ENCODE results near the gene CEP295NL. TPM values are rescaled to one million over a fixed set of nuclear protein-coding genes. Genes with fewer than 3 reads are reported as not detected.
"Not testable (repeated sequence)": the region's sequence is repeated elsewhere in the genome, so short reads cannot be mapped to it uniquely, and the experiment has no call there.

Gene CEP295NL
- total RNA-seq, 1 donor from 2014 or later = not detected

- H3K27me3 Mint-ChIP-seq (ENCODE audit: insufficient read depth) = peaks cover 18% of the 10 kb centered on the region
- DNase-seq (ENCODE audit: low spot score) = no peak
- H3K4me1 Mint-ChIP-seq (ENCODE audit: low read depth) = peaks cover 35% of the 10 kb centered on the region
- H3K27ac Mint-ChIP-seq = no peak overlapping the region
- intact Hi-C loops (cut with micrococcal nuclease) = loop anchor here (5.0 kb wide), 1 partner anchor 35 kb away; no protein-coding TSS in a partner anchor
- no peaks in the 10 kb centered on the region for H3K36me3 Mint-ChIP-seq (ENCODE audit: low read depth)
- no peaks in the 10 kb centered on the region for H3K9me3 Mint-ChIP-seq
- no peak overlapping the region for H3K4me3 Mint-ChIP-seq
These were observed 16.0 kb downstream of the CEP295NL start for GRCh38 chr17:78886954-78887353.

- H3K27ac Mint-ChIP-seq = no peak overlapping the region
- H3K9me3 Mint-ChIP-seq = no peaks in the 10 kb centered on the region
- no peak for DNase-seq (ENCODE audit: low spot score)
- H3K4me1 Mint-ChIP-seq (ENCODE audit: low read depth) = peaks cover 26% of the 10 kb centered on the region
- H3K36me3 Mint-ChIP-seq (ENCODE audit: low read depth) = no peaks in the 10 kb centered on the region
- intact Hi-C loops (cut with micrococcal nuclease) = loop anchor here (5.0 kb wide), 1 partner anchor 36 kb away; no protein-coding TSS in a partner anchor
- H3K4me3 Mint-ChIP-seq = no peak overlapping the region
- H3K27me3 Mint-ChIP-seq (ENCODE audit: insufficient read depth) = peaks cover 12% of the 10 kb centered on the region
These were observed 17.0 kb downstream of the CEP295NL start for GRCh38 chr17:78885956-78886355.

- no peak for DNase-seq (ENCODE audit: low spot score)
- H3K4me3 Mint-ChIP-seq = no peak overlapping the region
- H3K27me3 Mint-ChIP-seq (ENCODE audit: insufficient read depth) = peaks cover 12% of the 10 kb centered on the region
- H3K36me3 Mint-ChIP-seq (ENCODE audit: low read depth) = no peaks in the 10 kb centered on the region
- intact Hi-C loops (cut with micrococcal nuclease) = loop anchor here (5.0 kb wide), 1 partner anchor 37 kb away; no protein-coding TSS in a partner anchor
- peaks cover 23% of the 10 kb centered on the region for H3K4me1 Mint-ChIP-seq (ENCODE audit: low read depth)
- no peak overlapping the region for H3K27ac Mint-ChIP-seq
- no peaks in the 10 kb centered on the region for H3K9me3 Mint-ChIP-seq
These were observed 17.9 kb downstream of the CEP295NL start for GRCh38 chr17:78884876-78885667.

GRCh38 chr17:78884148-78884825, 18.7 kb downstream of the CEP295NL start:
- intact Hi-C loops (cut with micrococcal nuclease) = no loop called here
- no peak for DNase-seq (ENCODE audit: low spot score)
- H3K4me3 Mint-ChIP-seq = no peak overlapping the region
- H3K36me3 Mint-ChIP-seq (ENCODE audit: low read depth) = no peaks in the 10 kb centered on the region
- H3K27ac Mint-ChIP-seq = no peak overlapping the region
- H3K9me3 Mint-ChIP-seq = no peaks in the 10 kb centered on the region
- H3K27me3 Mint-ChIP-seq (ENCODE audit: insufficient read depth) = peaks cover 10% of the 10 kb centered on the region
- H3K4me1 Mint-ChIP-seq (ENCODE audit: low read depth) = peaks cover 24% of the 10 kb centered on the region

GRCh38 chr17:78883533-78884131, 19.4 kb downstream of the CEP295NL start:
- Mint-ChIP-seq H3K27me3 (ENCODE audit: insufficient read depth) (peaks cover 10% of the 10 kb centered on the region), H3K4me1 (ENCODE audit: low read depth) (peaks cover 22% of the 10 kb centered on the region), H3K36me3 (ENCODE audit: low read depth) (no peaks in the 10 kb centered on the region), H3K27ac (no peak overlapping the region), H3K9me3 (no peaks in the 10 kb centered on the region), H3K4me3 (no peak overlapping the region)
- no peak for DNase-seq (ENCODE audit: low spot score)
- intact Hi-C loops (cut with micrococcal nuclease) = no loop called here

GRCh38 chr17:78883089-78883532, 19.9 kb downstream of the CEP295NL start:
- no peak overlapping the region for H3K4me3 Mint-ChIP-seq
- H3K36me3 Mint-ChIP-seq (ENCODE audit: low read depth) = no peaks in the 10 kb centered on the region
- peaks cover 22% of the 10 kb centered on the region for H3K4me1 Mint-ChIP-seq (ENCODE audit: low read depth)
- peaks cover 11% of the 10 kb centered on the region for H3K27me3 Mint-ChIP-seq (ENCODE audit: insufficient read depth)
- peak overlapping the region; percentile 65 for H3K27ac Mint-ChIP-seq
- no peak for DNase-seq (ENCODE audit: low spot score)
- intact Hi-C loops (cut with micrococcal nuclease) = no loop called here
- no peaks in the 10 kb centered on the region for H3K9me3 Mint-ChIP-seq

- H3K27ac Mint-ChIP-seq = peak overlapping the region; percentile 65
- intact Hi-C loops (cut with micrococcal nuclease) = no loop called here
- H3K4me3 Mint-ChIP-seq = no peak overlapping the region
- peaks cover 22% of the 10 kb centered on the region for H3K4me1 Mint-ChIP-seq (ENCODE audit: low read depth)
- H3K36me3 Mint-ChIP-seq (ENCODE audit: low read depth) = no peaks in the 10 kb centered on the region
- H3K27me3 Mint-ChIP-seq (ENCODE audit: insufficient read depth) = peaks cover 13% of the 10 kb centered on the region
- H3K9me3 Mint-ChIP-seq = no peaks in the 10 kb centered on the region
- no peak for DNase-seq (ENCODE audit: low spot score)
These were observed 20.4 kb downstream of the CEP295NL start for GRCh38 chr17:78882540-78883088.

- DNase-seq (ENCODE audit: low spot score) = peak; percentile 6
- Mint-ChIP-seq H3K4me1 (ENCODE audit: low read depth) (peaks cover 28% of the 10 kb centered on the region), H3K27ac (peak overlapping the region; percentile 34), H3K9me3 (no peaks in the 10 kb centered on the region), H3K4me3 (peak overlapping the region; percentile 37), H3K36me3 (ENCODE audit: low read depth) (no peaks in the 10 kb centered on the region), H3K27me3 (ENCODE audit: insufficient read depth) (peaks cover 12% of the 10 kb centered on the region)
- intact Hi-C loops (cut with micrococcal nuclease) = no loop called here
These were observed 23.3 kb downstream of the CEP295NL start for GRCh38 chr17:78879635-78880186.

- Mint-ChIP-seq H3K9me3 (no peaks in the 10 kb centered on the region), H3K4me3 (peak overlapping the region; percentile 3), H3K4me1 (ENCODE audit: low read depth) (peaks cover 28% of the 10 kb centered on the region), H3K27me3 (ENCODE audit: insufficient read depth) (peaks cover 12% of the 10 kb centered on the region), H3K27ac (no peak overlapping the region), H3K36me3 (ENCODE audit: low read depth) (no peaks in the 10 kb centered on the region)
- intact Hi-C loops (cut with micrococcal nuclease) = no loop called here
- no peak for DNase-seq (ENCODE audit: low spot score)
These were observed 24.0 kb downstream of the CEP295NL start for GRCh38 chr17:78878871-78879527.

- H3K4me3 Mint-ChIP-seq = no peak overlapping the region
- no peaks in the 10 kb centered on the region for H3K9me3 Mint-ChIP-seq
- peaks cover 25% of the 10 kb centered on the region for H3K4me1 Mint-ChIP-seq (ENCODE audit: low read depth)
- no peaks in the 10 kb centered on the region for H3K36me3 Mint-ChIP-seq (ENCODE audit: low read depth)
- no peak overlapping the region for H3K27ac Mint-ChIP-seq
- intact Hi-C loops (cut with micrococcal nuclease) = no loop called here
- peaks cover 12% of the 10 kb centered on the region for H3K27me3 Mint-ChIP-seq (ENCODE audit: insufficient read depth)
- DNase-seq (ENCODE audit: low spot score) = no peak
These were observed 24.7 kb downstream of the CEP295NL start for GRCh38 chr17:78878261-78878660.

- intact Hi-C loops (cut with micrococcal nuclease); H3K9me3 Mint-ChIP-seq; H3K27ac Mint-ChIP-seq; H3K4me3 Mint-ChIP-seq; H3K36me3 Mint-ChIP-seq (ENCODE audit: low read depth); DNase-seq (ENCODE audit: low spot score): not testable (repeated sequence)
- H3K27me3 Mint-ChIP-seq (ENCODE audit: insufficient read depth) = peaks cover 10% of the 10 kb centered on the region
- H3K4me1 Mint-ChIP-seq (ENCODE audit: low read depth) = peaks cover 21% of the 10 kb centered on the region
These were observed 26.0 kb downstream of the CEP295NL start for GRCh38 chr17:78876954-78877517.

- intact Hi-C loops (cut with micrococcal nuclease) = no loop called here
- no peaks in the 10 kb centered on the region for H3K9me3 Mint-ChIP-seq
- no peaks in the 10 kb centered on the region for H3K36me3 Mint-ChIP-seq (ENCODE audit: low read depth)
- peaks cover 21% of the 10 kb centered on the region for H3K4me1 Mint-ChIP-seq (ENCODE audit: low read depth)
- peaks cover 10% of the 10 kb centered on the region for H3K27me3 Mint-ChIP-seq (ENCODE audit: insufficient read depth)
- H3K4me3 Mint-ChIP-seq = no peak overlapping the region
- DNase-seq (ENCODE audit: low spot score) = no peak
- peak overlapping the region; percentile 48 for H3K27ac Mint-ChIP-seq
These were observed 26.9 kb downstream of the CEP295NL start for GRCh38 chr17:78876094-78876597.

All from activated T-helper 1 cell treated with anti-CD3 and anti-CD28 coated beads, Interleukin-12 subunit alpha, Interleukin-12 subunit beta, Interleukin-2, Interleukin-4 antibody, amounts not matched to agents 30 ng/mL and 10 ng/mL and 1 ng/mL, durations not matched to agents 14 hours and 24 hours and 36 hours (primary cell).